ENCODE measurements around the gene TMOD2. TPM values are rescaled to one million over a fixed set of nuclear protein-coding genes. Genes with fewer than 3 reads are reported as not detected.
A peak's percentile ranks its signal among the peaks of the same experiment; 100 is the strongest.

TMOD2 gene
- total RNA-seq, 2 experiments from 2014 or later, result 0.44 TPM; not detected in 1

DNA sequence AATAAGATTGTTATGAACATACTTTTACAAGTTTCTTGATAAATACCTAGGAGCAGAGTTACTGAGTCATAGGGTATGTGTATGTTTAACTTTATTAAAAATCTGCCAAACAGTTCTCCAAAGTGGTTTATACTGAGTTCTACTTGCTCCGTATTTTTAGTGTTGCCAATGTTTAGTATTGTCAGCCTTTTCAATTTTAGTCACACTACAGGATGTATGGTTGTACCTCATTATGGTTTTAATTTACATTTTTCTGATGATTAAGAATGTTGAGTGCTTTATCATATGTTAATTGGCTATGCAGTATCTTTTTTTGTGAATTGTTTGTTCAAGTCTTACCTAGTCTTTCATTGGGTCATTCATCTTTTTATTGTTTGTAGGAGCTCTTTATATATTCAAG is 82.4 kb downstream of the TMOD2 start:
- no peak overlapping the region for H3K27ac ChIP-seq (ENCODE audit: low read depth, low read length, poor library complexity, severe bottlenecking)
- intact Hi-C loops (cut with micrococcal nuclease; ENCODE audit: unreplicated experiment), result loop anchor here (5.0 kb wide), 1 partner anchor 184 kb away; the partner anchor contains the start of gene MAPK6
- H3K4me1 ChIP-seq (ENCODE audit: insufficient read depth, low read length, poor library complexity, severe bottlenecking), result peaks cover 49% of the 10 kb centered on the region
- TF ChIP-seq, protein P1, sequence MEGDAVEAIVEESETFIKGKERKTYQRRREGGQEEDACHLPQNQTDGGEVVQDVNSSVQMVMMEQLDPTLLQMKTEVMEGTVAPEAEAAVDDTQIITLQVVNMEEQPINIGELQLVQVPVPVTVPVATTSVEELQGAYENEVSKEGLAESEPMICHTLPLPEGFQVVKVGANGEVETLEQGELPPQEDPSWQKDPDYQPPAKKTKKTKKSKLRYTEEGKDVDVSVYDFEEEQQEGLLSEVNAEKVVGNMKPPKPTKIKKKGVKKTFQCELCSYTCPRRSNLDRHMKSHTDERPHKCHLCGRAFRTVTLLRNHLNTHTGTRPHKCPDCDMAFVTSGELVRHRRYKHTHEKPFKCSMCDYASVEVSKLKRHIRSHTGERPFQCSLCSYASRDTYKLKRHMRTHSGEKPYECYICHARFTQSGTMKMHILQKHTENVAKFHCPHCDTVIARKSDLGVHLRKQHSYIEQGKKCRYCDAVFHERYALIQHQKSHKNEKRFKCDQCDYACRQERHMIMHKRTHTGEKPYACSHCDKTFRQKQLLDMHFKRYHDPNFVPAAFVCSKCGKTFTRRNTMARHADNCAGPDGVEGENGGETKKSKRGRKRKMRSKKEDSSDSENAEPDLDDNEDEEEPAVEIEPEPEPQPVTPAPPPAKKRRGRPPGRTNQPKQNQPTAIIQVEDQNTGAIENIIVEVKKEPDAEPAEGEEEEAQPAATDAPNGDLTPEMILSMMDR (conservative IDR thresholded peaks at IDR 0.05; ENCODE audit: low read length), result no peak
- TF ChIP-seq EZH2phosphoT487 (IDR thresholded peaks at IDR 0.05; ENCODE audit: borderline replicate concordance, low read depth, low read length), result no peak
- H3K4me3 ChIP-seq (ENCODE audit: low read depth, low read length, poor library complexity, severe bottlenecking), result no peak overlapping the region
- H4K20me1 ChIP-seq (ENCODE audit: insufficient read depth, low read length), result peaks cover 29% of the 10 kb centered on the region; the same call in 1 of the 2 replicates
- peaks cover 81% of the 10 kb centered on the region for H3K79me2 ChIP-seq (ENCODE audit: insufficient read depth, low read depth, low read length)
- H3K4me2 ChIP-seq (ENCODE audit: low read length), result no peak overlapping the region
- ChIA-PET POLR2A (interaction anchor here (0.7 to 2.0 kb wide), 3 partner anchors 11 to 1344 kb away, joined by 3 to 8 read pairs (median 3); no protein-coding TSS in a partner anchor), CTCF (ENCODE audit: unreplicated experiment) (no interaction called here)
- no peak for DNase-seq (ENCODE audit: low spot score)
- no peaks in the 10 kb centered on the region for H3K9me2 ChIP-seq (ENCODE audit: insufficient read depth, low read length)
- H2AFZ ChIP-seq (ENCODE audit: low read length), result no peak overlapping the region
- H3K36me3 ChIP-seq (ENCODE audit: insufficient read depth, low read length), result no peaks in the 10 kb centered on the region
- BruUV-seq (replicated peaks), result no TSS peak
- H3K9me3 ChIP-seq (ENCODE audit: low read length), result no peaks in the 10 kb centered on the region

DNA sequence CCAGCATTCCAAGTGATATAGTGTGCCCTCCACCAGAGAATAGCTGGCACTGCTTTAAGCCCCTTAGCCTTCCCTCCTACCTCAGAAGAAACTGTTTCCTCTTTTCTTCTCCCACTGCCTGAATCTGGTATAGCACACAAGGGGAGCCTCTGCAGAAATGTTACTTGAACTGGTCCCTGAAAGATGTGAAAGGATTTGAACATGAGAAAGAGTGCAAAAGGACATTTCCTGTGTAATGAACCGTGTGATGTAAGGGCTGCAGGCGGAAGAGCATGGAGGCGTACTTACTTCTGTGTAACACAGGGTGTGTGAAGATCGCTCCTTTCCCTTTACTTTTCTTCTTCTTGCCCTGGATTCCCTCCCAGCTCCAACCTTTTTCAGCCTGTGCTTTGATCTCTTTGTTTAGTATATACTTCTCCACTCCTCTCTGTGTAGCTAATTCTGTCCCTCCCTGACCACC is 86.4 kb downstream of the TMOD2 start:
- Histone ChIP-seq H3K9me3 (ENCODE audit: low read length) (no peaks in the 10 kb centered on the region), H3K4me3 (ENCODE audit: low read depth, low read length, poor library complexity, severe bottlenecking) (peak overlapping the region; percentile 42), H3K9me2 (ENCODE audit: insufficient read depth, low read length) (no peaks in the 10 kb centered on the region), H4K20me1 (ENCODE audit: insufficient read depth, low read length) (peaks cover 23% of the 10 kb centered on the region; the same call in 1 of the 2 replicates), H2AFZ (ENCODE audit: low read length) (0 out of 2 replicates have a peak overlapping the region, but pooled peaks have one; percentile 44), H3K79me2 (ENCODE audit: insufficient read depth, low read depth, low read length) (peaks cover 87% of the 10 kb centered on the region; the same call in 1 of the 2 replicates), H3K36me3 (ENCODE audit: insufficient read depth, low read length) (no peaks in the 10 kb centered on the region), H3K27ac (ENCODE audit: low read depth, low read length, poor library complexity, severe bottlenecking) (peak overlapping the region; percentile 20), H3K4me1 (ENCODE audit: insufficient read depth, low read length, poor library complexity, severe bottlenecking) (peaks cover 43% of the 10 kb centered on the region), H3K4me2 (ENCODE audit: low read length) (peak overlapping the region; percentile 69)
- no TSS peak for BruUV-seq (replicated peaks)
- POLR2A ChIA-PET, result interaction anchor here (1.0 to 1.5 kb wide), 3 partner anchors 8 to 14 kb away, joined by 4 to 6 read pairs (median 5); no protein-coding TSS in a partner anchor
- intact Hi-C loops (cut with micrococcal nuclease; ENCODE audit: unreplicated experiment), result no loop called here
- DNase-seq (ENCODE audit: low spot score), result peak; percentile 59
- no peak for TF ChIP-seq EZH2phosphoT487 (IDR thresholded peaks at IDR 0.05; ENCODE audit: borderline replicate concordance, low read depth, low read length)
- TF ChIP-seq, protein P1 (conservative IDR thresholded peaks at IDR 0.05; ENCODE audit: low read length), result no peak
- CTCF ChIA-PET (ENCODE audit: unreplicated experiment), result no interaction called here

DNA sequence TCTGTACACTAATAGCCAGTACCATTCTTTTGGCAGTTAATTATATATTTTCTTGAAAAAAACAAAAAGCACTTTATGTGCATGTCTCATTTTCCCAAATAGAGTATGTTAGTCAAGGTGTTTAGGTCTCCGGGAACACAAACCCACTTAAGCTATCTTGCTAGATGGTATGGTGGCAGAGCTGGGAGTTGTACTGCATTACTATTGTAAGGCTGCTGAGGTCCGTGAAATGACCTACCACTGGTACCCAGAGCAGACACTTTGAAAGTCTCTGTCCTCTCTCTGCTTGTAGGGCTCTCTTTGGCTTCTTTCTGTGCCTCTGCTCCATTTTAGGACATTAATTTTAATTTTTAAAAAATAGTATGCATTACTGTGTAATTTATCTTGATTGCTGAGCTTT is 86.9 kb downstream of the TMOD2 start:
- TF ChIP-seq, protein P1 (conservative IDR thresholded peaks at IDR 0.05; ENCODE audit: low read length), result no peak
- TF ChIP-seq EZH2phosphoT487 (IDR thresholded peaks at IDR 0.05; ENCODE audit: borderline replicate concordance, low read depth, low read length), result no peak
- Histone ChIP-seq H3K4me2 (ENCODE audit: low read length) (peak overlapping the region; percentile 69), H2AFZ (ENCODE audit: low read length) (0 out of 2 replicates have a peak overlapping the region, but pooled peaks have one; percentile 44), H3K36me3 (ENCODE audit: insufficient read depth, low read length) (no peaks in the 10 kb centered on the region), H3K4me3 (ENCODE audit: low read depth, low read length, poor library complexity, severe bottlenecking) (peak overlapping the region; percentile 42), H3K4me1 (ENCODE audit: insufficient read depth, low read length, poor library complexity, severe bottlenecking) (peaks cover 48% of the 10 kb centered on the region), H3K9me3 (ENCODE audit: low read length) (no peaks in the 10 kb centered on the region), H3K9me2 (ENCODE audit: insufficient read depth, low read length) (no peaks in the 10 kb centered on the region), H4K20me1 (ENCODE audit: insufficient read depth, low read length) (peaks cover 18% of the 10 kb centered on the region; the same call in 1 of the 2 replicates), H3K27ac (ENCODE audit: low read depth, low read length, poor library complexity, severe bottlenecking) (peak overlapping the region; percentile 20), H3K79me2 (ENCODE audit: insufficient read depth, low read depth, low read length) (peaks cover 87% of the 10 kb centered on the region; the same call in 1 of the 2 replicates)
- intact Hi-C loops (cut with micrococcal nuclease; ENCODE audit: unreplicated experiment), result no loop called here
- no peak for DNase-seq (ENCODE audit: low spot score)
- CTCF ChIA-PET (ENCODE audit: unreplicated experiment), result no interaction called here
- POLR2A ChIA-PET, result interaction anchor here (1.0 to 1.5 kb wide), 3 partner anchors 8 to 14 kb away, joined by 4 to 6 read pairs (median 5); no protein-coding TSS in a partner anchor
- no TSS peak for BruUV-seq (replicated peaks)

Data from OCI-LY7 (cell line).